ENCODE data around the gene ARHGAP32. TPM values are rescaled to one million over a fixed set of nuclear protein-coding genes. Genes with fewer than 3 reads are reported as not detected.

The ARHGAP32 gene
- polyA plus RNA-seq, 1 of the 3 experiments (the other 2 are of a cell fraction), result 4.8 TPM

- Histone ChIP-seq H3F3A (replicated peaks; ENCODE audit: insufficient read depth) (no peaks in the 10 kb centered on the region), H3K36me3 (replicated peaks in 1 of 2; ENCODE audit: control insufficient read depth in 1 of 2, insufficient read depth in 2 of 2, low read length in 1 of 2) (peaks cover 0 to 20% of the 10 kb centered on the region in 2 experiments), H3K9me3 (no peaks in the 10 kb centered on the region), H3K79me2 (ENCODE audit: insufficient read depth) (no peaks in the 10 kb centered on the region), H3K9me2 (no peaks in the 10 kb centered on the region), H4K20me1 (ENCODE audit: insufficient read depth) (no peaks in the 10 kb centered on the region), H3K27me3 (ENCODE audit: insufficient read depth) (no peaks in the 10 kb centered on the region), H3K9ac (no peak overlapping the region), H3K27ac (ENCODE audit: low read depth in 2 of 2, low read length in 1 of 2) (no peak overlapping the region), H2AFZ (ENCODE audit: low read depth) (no peak overlapping the region), H3K4me2 (no peak overlapping the region), H3K4me3 (ENCODE audit: low read depth in 2 of 2, low read length in 1 of 2) (no peak overlapping the region), H3K4me1 (ENCODE audit: control insufficient read depth in 1 of 2, insufficient read depth in 2 of 2, low read depth in 1 of 2, low read length in 1 of 2) (no peaks in the 10 kb centered on the region; a peak in 1 of 4 replicates)
- CTCF ChIA-PET, result no interaction called here
- no peak for DNase-seq
- POLR2A ChIA-PET, result no interaction called here
- WGBS (ENCODE audit: low lambda C conversion rate), result 84% methylated on average over 1 of the region's 1 CpG
- TF ChIP-seq PBX3 (IDR thresholded peaks at IDR 0.05) (no peak), NFIC (IDR thresholded peaks at IDR 0.05; ENCODE audit: borderline replicate concordance) (no peak), TEAD4 (IDR thresholded peaks at IDR 0.05; ENCODE audit: borderline replicate concordance, insufficient read depth) (no peak), CTCF (IDR thresholded peaks at IDR 0.05) (no peak), TAF1 (IDR thresholded peaks at IDR 0.05; ENCODE audit: borderline replicate concordance, low read depth, low read length) (no peak), NRF1 (IDR thresholded peaks at IDR 0.05; ENCODE audit: low read depth, low read length) (no peak), ZBTB33 (IDR thresholded peaks at IDR 0.05; ENCODE audit: borderline replicate concordance, low read depth) (no peak), ELF1 (IDR thresholded peaks at IDR 0.05) (no peak), RXRA (IDR thresholded peaks at IDR 0.05; ENCODE audit: borderline replicate concordance, low read depth) (no peak), RAD21 (IDR thresholded peaks at IDR 0.05; ENCODE audit: low read length) (no peak), EZH2phosphoT487 (IDR thresholded peaks at IDR 0.05; ENCODE audit: borderline replicate concordance, low read depth) (no peak), IRF3 (IDR thresholded peaks at IDR 0.05; ENCODE audit: low read depth, low read length) (no peak), JUND (IDR thresholded peaks at IDR 0.05) (no peak), SIN3A (IDR thresholded peaks at IDR 0.05; ENCODE audit: borderline replicate concordance, low read depth, low read length) (no peak), USF2 (IDR thresholded peaks at IDR 0.05; ENCODE audit: borderline replicate concordance, low read depth, low read length) (no peak), FOXM1 (IDR thresholded peaks at IDR 0.05; ENCODE audit: low read depth) (no peak)
Measured at GRCh38 chr11:129090056-129090455, 102.1 kb downstream of the ARHGAP32 start.
